GDM1 (cell line): ENCODE data around the gene LY86.

Experiments used
- DNase-seq: peaks from one replicate; lab custom pipeline; 2025; lab: John Stamatoyannopoulos, UW

Gene LY86

GRCh38 chr6:6588064-6588923 lies at the start of gene LY86:
Gene LY86, plus strand, starts transcription at chr6:6588720. Its CDS starts 15 bp downstream, at chr6:6588735.
- DNase-seq: no peak

GRCh38 chr6:6539036-6539435 lies 49.5 kb upstream of the LY86 start:
- no peak for DNase-seq

- DNase-seq: no peak
Observed at GRCh38 chr6:6542357-6542756, 46.2 kb upstream of the LY86 start.

DNA sequence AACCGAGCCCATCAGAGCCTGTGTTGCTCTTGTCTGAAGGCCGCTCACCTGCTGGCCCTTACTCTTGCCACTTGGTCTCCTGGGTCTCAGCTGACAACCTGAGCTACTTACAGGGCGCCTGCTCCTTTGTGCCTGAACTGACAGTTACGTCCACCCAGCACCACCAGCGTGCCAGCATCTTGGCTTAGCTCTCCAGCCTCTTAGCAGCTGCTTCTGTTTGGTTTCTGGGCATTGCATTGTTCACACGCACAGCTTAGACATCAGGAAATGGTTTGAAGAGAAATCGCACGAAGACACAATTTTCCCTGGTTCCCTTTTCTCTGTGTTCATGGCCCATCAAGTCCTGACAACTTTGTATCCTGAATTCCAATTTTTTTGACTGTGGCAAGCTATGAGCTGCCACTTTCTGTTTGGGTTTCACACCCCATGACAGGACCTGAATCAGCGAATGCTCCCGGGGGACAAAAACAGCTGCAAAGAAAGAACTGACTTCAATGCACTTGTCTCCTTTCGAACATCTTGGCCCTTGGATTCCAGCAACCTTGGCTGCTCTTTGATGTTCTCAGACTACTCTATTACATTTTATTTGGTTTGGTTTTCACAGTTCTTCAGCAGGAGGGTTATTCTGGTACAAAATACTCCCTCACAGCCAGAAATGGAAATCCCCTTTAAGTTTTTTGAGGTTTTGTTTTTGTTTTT lies 45.2 kb upstream of the LY86 start:
- DNase-seq: no peak

GRCh38 chr6:6545616-6546317 lies 42.8 kb upstream of the LY86 start:
- DNase-seq: no peak

DNA sequence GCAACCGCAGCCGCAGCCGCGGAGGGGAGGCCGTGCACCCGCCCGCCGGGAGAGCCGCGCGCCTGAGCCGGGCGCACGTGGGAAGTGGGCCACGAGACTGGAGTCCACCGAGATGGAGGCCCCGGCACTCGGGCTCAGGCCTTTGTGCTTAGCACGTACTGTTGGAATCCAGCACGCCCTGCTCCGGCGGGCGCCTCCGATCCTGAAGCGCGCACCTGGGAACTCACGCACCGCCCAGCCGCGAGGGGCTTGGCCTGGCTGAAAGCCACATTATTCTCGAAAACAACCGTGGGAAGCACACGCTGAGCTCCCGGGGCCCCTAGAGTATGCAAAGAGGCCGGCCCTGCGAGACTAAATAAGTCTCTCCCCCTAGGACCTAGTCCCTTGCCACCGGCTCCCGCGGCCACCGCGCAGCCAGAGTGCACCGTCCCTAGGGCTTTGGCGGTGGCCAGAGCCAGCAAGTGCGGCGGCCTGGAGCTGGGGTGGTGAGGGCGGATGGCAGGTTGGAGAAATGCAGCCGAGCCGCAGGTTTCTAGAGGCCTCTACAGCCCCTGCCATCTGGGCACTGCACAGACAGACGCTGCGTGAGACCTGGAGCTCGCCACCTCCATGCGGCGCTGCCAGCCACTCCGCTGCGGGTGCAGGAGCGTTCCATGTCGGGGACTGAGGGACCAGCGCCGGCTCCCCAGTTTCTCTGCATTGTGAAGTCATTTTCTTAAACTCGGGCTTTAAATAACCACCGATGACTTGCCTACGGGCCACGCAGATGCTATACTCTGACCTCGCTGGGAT lies 42.0 kb upstream of the LY86 start:
- no peak for DNase-seq

GRCh38 chr6:6547110-6547879 lies 41.2 kb upstream of the LY86 start:
- DNase-seq: peak; percentile 76

DNA sequence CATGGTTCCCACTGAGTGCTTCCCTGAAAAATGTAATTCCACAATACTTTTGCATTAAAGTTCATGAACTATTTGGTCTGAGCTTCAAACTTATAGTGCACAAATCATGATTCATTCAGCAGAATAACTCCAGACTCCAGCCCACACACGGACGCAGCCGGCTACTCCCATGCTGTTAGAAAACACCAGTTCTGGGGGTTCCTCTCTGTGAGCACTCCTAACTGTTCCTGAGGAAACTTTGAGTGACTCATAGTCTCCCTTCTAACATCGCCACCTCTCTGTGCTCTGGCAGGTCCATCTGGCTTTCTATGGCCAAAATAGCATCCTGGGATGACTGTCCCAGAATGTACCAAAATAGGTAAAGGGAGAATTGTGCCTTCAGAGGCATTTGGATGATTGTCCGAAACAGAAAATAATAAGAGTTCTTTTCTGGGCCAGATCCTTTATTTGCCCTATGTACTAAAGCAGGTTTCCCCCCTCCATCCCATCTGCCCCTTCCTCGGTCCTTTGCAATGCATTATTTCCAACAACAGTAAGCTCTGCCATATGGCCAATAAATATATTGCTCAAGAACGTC lies 32.3 kb upstream of the LY86 start:
- DNase-seq: no peak

- peak; percentile 42 for DNase-seq
Observed at GRCh38 chr6:6556738-6557503, 31.6 kb upstream of the LY86 start.

DNA sequence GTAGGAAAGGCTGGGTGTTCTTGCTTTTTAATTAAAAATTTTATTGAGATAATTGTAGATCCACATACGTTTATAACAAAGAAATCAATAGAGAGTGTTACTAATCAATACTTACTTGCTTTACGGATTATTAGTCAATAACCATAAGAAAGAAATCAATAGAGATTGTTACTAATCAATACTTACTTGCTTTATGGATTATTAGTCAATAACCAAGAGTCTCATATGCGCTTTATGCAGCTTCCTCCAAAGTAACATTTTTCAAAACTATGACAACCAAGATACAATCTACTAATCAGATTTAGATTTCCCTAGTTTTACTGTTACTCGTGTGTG lies 31.0 kb upstream of the LY86 start:
- no peak for DNase-seq

- no peak for DNase-seq
Observed at GRCh38 chr6:6557886-6558285, 30.6 kb upstream of the LY86 start.

GRCh38 chr6:6559994-6560570 lies 28.4 kb upstream of the LY86 start:
- DNase-seq: no peak

DNA sequence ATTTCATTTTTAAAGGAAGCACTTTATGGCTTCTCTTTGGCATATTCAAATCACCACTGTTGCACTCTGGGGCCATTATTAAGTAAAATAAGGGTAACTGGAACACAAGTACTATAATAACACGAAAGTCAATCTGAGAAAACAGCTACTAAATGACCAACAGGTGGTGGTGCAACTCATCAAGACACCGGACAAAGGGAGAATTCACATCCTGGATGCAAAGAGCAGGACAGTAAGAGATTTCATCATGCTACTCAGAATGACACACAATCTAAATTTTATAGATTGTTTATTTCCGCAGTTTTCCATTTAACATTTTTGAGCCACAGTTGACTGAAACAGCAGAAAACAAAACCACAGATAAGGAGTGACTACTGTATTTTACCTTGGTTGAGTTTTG lies 27.6 kb upstream of the LY86 start:
- no peak for DNase-seq

DNA sequence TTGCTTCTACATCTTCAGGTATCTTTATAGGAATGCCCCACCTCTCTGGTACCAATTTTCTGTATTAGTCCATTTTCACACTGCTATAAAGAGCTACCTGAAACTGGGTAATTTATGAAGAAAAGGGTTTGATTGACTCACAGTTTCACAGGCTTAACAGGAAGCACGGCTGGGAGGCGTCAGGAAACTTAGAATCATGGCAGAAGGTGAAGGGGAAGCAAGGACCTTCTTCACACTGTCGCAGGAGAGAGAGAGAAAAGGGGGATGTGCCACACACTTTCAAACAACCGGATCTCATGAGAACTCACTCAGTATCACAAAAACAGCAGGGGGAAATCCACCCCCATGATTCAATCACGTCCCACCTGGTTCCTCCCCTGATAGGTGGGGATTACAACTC lies 24.4 kb upstream of the LY86 start:
- DNase-seq: no peak

- no peak for DNase-seq
Observed at GRCh38 chr6:6565069-6565468, 23.5 kb upstream of the LY86 start.

DNA sequence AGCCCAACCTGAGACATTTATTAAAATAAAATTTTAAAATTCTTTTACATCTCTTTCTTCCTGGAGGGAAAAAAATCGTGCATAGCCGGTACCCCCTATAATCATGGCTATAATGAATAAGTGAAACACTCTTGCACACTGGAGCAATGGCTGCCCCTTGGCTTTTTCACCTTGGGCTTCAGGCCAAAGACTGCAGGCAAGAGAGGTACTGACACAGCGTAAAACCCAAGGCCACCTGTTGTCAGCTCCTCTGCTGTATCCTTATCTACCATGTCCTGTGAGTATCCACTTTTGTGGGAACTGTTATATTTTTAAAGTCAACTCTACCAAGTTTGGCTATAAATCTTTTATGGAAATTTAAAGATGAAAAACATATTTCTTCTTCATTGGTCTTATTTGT lies 23.0 kb upstream of the LY86 start:
- DNase-seq: no peak

DNA sequence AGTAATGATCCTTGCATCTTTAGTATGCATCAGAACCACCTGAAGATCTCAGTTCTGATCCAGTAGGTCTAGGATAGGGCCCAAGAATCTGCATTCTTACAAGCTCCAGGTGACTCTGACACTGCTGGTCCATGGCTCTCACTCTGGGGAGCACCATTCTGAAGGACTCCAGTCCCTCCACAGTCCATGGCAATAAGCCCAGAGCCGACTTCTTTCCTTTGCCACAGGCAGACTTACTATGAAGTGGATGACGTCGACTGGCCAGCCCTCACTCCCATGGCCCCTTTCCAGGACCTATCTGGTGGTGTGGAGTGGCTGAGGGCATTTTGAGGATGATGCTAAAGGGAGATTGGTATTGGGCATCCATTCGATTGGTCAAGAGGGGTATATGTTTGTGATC lies 21.8 kb upstream of the LY86 start:
- DNase-seq: no peak

GRCh38 chr6:6569096-6569810 lies 19.3 kb upstream of the LY86 start:
- no peak for DNase-seq

DNA sequence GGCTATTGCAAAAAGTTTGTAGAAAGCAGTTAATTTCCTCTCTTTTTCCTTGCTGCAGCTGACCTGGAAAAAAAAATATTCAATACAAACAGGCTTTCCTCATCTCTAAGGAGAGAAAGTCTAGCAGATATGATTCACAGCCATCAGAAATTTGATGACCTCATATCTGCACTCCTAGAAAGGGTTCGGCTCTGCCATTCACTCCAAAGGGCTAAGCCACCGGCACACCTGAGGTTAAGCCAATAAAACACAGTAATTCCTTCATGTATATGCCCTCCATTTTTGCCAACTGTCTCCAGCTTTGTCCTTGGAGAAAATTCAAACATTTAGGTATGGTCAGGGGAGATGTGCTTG lies 18.7 kb upstream of the LY86 start:
- no peak for DNase-seq
